Stimulated activated CD4-positive, alpha-beta T cell treated with anti-CD3 and anti-CD28 coated beads, Interleukin-2, amount 100 ng/mL, for 24 hours (primary cell): ENCODE data around the gene TCN2.
A peak's percentile ranks its signal among the peaks of the same experiment; 100 is the strongest.
"Not testable (repeated sequence)": the region's sequence is repeated elsewhere in the genome, so short reads cannot be mapped to it uniquely, and the experiment has no call there.

ENCODE experiments used
- DNase-seq, 2 donors: peaks; one replicate each; pipeline ENCODE4 v3.0.0-alpha.2; 2020

Gene TCN2

GRCh38 chr22:30614268-30614667, 7.3 kb downstream of the TCN2 start:
- DNase-seq, result no peak

- no peak for DNase-seq
These were observed 7.9 kb downstream of the TCN2 start for GRCh38 chr22:30614879-30615278.

DNA sequence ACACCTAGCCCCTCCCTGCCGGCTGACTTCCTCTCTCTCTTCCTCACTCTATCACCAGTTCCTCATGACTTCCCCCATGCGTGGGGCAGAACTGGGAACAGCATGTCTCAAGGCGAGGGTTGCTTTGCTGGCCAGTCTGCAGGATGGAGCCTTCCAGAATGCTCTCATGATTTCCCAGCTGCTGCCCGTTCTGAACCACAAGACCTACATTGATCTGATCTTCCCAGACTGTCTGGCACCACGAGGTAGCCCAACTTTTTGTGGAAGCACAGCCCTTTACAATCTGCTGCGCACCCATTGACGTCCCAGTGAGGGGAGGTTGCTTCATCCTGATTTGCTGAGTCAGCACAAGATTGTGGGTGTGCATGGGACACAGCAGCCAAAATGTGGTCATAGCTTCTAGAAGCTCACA, 8.6 kb downstream of the TCN2 start:
- no peak for DNase-seq

DNA sequence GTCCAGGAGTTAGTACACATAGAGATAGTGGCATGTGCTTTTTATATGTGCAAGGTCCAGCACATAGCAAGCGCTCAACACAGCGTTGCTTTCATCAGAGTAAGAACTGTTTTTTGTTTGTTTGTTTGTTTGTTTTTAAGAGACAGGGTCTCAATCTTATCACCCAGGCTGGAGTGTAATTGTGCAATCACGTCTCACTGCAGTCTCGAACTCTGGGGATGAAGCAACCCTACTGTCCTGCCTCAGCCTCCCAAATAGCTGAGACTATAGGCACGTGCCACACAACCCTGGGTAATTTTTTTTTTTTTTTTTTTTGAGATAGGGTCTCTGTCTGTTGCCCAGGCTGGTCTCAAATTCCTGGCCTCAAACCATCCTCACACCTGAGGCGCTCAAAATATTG, 10.8 kb downstream of the TCN2 start:
- no peak for DNase-seq

DNA sequence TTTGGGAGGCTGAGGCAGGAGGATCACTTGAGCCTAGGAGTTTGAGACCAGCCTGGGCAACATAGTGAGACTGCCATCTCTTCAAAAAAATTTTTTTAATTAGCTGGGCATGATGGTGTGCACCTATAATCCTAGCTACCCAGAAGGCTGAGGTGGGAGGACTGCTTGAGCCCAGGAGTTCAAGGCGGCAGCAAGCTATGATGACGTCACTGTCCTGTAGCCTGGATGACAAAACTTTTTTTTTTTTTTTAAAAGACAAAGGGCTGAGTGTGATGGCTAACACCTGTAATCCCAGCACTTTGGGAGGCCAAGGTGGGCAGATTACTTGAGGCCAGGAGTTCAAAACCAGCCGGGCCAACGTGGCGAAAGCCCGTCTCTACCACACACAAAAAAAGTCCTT, 12.9 kb downstream of the TCN2 start:
- DNase-seq, result not testable (repeated sequence)

DNA sequence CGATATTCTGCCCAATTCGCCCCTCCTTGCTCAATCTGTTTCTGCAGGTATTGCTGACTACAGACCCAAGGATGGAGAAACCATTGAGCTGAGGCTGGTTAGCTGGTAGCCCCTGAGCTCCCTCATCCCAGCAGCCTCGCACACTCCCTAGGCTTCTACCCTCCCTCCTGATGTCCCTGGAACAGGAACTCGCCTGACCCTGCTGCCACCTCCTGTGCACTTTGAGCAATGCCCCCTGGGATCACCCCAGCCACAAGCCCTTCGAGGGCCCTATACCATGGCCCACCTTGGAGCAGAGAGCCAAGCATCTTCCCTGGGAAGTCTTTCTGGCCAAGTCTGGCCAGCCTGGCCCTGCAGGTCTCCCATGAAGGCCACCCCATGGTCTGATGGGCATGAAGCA, 19.4 kb downstream of the TCN2 start:
- DNase-seq, result no peak

DNA sequence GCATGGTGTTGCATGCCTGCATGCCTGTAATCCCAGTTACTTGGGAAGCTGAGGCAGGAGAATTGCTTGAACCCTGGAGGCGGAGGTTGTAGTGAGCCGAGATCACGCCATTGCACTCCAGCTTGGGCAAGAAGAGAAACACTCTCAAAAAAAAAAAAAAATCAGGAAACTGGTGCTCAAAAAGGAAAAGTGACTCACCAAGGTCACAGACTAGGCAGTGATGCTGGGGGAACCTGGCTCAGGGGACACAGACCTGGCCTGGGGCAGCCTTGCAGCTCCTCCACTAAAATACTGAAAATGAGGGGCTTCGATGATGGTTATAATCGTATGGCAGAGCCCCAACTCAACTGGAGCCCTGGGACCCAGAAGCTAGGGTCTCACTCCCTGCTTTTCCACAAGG, 20.5 kb downstream of the TCN2 start:
- no peak for DNase-seq

DNA sequence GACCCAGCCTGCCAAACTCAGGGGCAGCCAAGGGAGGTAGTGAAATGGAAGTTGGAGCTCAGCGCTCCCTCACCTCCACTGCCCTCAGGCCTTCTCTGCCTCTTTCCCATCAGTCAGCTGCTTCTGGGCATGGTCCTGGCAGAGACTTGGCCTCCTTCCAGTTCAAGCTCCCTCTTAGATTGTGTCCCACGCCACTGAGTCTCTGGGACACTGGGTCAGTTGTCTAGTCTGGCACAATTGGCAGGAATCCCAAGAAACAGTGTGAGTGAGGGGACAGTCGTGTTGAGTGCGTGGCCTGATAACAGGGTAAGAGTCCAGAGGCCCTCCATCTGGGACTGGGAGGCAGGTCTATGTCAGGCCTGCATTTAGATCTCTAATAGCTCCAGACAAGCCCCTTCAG, 21.5 kb downstream of the TCN2 start:
- DNase-seq, result no peak

GRCh38 chr22:30631469-30631868, 24.5 kb downstream of the TCN2 start:
- not testable (repeated sequence) for DNase-seq

- peak; percentile 94 for DNase-seq
These were observed 27.7 kb downstream of the TCN2 start for GRCh38 chr22:30634471-30635233.

GRCh38 chr22:30635273-30636225, 28.6 kb downstream of the TCN2 start, which contains the start of gene SLC35E4:
SLC35E4 (plus strand) TSS chr22:30635781; CDS start chr22:30636451, 670 bp downstream.
- peak; percentile 96 to 98 for DNase-seq

DNA sequence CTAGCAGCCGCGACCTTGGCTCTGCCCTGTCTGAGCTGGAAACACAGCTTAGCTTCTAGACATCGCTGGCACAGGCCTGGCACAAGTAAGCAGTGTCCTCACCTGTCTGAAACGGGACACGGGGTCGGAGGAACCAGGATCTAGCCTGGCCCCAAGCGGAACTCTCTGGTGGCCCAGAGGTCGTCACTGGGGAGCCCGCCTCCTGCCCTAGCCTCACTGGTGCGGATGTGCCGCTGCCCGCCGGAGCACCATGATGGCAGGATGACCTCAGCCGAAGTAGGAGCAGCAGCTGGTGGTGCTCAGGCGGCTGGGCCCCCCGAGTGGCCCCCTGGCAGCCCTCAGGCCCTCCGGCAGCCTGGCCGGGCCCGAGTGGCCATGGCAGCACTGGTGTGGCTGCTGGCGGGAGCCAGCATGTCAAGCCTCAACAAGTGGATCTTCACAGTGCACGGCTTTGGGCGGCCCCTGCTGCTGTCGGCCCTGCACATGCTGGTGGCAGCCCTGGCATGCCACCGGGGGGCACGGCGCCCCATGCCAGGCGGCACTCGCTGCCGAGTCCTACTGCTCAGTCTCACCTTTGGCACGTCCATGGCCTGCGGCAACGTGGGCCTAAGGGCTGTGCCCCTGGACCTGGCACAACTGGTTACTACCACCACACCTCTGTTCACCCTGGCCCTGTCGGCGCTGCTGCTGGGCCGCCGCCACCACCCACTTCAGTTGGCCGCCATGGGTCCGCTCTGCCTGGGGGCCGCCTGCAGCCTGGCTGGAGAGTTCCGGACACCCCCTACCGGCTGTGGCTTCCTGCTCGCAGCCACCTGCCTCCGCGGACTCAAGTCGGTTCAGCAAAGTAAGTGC, 29.5 kb downstream of the TCN2 start:
- DNase-seq, result peak in 1 of 2 donors; percentile 28

DNA sequence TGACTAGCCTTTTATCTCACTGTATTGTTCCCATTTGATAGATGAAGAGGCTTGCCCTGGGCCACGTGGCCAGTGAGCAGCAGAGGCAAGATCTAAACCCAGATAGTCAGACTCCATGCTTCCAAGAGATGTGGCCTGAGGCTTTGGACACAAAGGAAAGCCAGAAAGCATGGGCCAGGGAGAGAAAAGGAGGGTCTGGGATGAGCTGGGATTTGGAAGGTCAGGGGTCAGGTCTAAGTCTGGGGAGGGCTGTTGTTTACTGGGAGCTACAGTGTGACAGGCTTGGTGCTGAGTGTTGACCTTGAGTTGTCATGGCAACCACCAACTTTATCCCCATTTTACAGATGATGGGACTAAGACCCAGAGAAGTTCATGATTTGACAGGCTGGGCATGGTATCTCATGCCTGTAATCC, 30.7 kb downstream of the TCN2 start:
- DNase-seq, result no peak

DNA sequence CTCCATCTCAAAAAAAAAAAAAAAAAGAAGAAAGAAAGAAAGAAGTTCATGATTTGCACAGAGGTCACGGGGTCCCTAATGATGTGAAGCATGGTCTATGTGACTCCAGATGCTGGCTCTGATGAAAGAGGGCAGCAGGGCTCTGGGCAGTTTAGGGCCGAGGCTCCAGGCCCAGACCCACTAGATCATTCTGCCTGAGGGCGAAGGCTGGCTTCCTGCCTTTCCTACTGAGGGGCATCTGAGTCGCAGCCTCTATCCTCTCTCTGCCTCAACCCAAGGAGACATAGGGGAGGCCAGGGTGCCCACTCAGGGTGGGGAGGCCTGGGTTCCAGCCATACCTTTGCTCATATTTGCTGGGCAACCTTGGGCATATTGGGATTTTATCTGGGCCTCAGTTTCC, 33.4 kb downstream of the TCN2 start:
- no peak for DNase-seq

- no peak for DNase-seq
These were observed 34.0 kb downstream of the TCN2 start for GRCh38 chr22:30640839-30641430.

DNA sequence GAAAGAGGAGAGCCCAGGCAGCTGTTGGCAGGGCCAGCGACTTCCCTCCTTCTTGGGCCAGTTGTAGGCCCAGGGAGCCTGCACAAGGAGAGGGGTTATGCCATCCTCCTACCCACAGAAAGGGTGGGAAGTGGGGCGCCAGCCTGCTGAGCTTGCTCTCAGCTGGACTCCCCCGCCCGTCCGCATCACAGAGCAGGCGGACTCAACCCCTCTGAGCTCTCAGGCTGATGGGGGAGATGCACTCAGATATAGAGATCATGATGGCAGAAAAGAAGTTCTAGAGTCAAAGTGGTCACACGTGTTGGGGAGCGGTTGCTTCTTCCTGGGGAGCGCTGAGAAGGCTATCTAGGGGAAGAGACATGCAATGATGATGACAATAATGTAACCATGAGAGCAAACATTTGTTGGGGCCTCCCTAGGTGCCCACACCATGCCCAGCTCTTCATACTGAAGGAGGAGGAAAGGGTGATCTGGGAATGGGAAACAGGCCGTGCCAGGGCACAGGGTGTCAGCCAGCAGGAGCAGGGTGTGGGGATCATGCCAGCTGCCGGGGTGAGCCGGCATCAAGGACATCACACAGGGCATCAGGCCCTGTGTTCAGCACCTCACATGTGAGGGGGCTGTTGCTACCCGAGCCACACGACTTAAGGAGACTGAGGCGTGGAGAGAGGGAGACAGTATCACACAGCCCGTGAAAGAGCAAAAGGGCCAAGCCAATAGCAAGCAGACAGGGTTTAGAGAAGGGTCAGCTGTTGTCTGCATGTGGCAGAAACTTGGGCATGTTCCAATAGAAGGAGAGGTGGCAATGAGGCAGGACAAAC, 36.3 kb downstream of the TCN2 start:
- no peak for DNase-seq

GRCh38 chr22:30646518-30647160, 39.7 kb downstream of the TCN2 start:
- DNase-seq, result no peak

- DNase-seq, result no peak
These were observed 40.6 kb downstream of the TCN2 start for GRCh38 chr22:30647536-30647935.

- DNase-seq, result no peak
These were observed 41.9 kb downstream of the TCN2 start for GRCh38 chr22:30648825-30649224.

- DNase-seq, result peak; percentile 88 to 91
These were observed 42.5 kb downstream of the TCN2 start for GRCh38 chr22:30649430-30650007.
